ENCODE results near the gene HYAL1. TPM values are rescaled to one million over a fixed set of nuclear protein-coding genes. Genes with fewer than 3 reads are reported as not detected.

Gene HYAL1
- total RNA-seq, 1 donor, result 2.6 TPM

GRCh38 chr3:50322115-50322385 lies 18.7 kb upstream of the HYAL1 start:
- no peak for DNase-seq (ENCODE audit: low read depth)
- no peak for TF ChIP-seq CTCF (IDR thresholded peaks at IDR 0.05; ENCODE audit: insufficient read depth, low read depth, low read length)

GRCh38 chr3:50321336-50322114 lies 18.2 kb upstream of the HYAL1 start:
- TF ChIP-seq CTCF (IDR thresholded peaks at IDR 0.05; ENCODE audit: insufficient read depth, low read depth, low read length), result peak; percentile 46
- peak; percentile 88 for DNase-seq (ENCODE audit: low read depth)
- H3K4me3 ChIP-seq (ENCODE audit: low read depth, low read length), result peak overlapping the region; percentile 68

More at GRCh38 chr3:50322115-50322385, 18.7 kb upstream of the HYAL1 start:
- H3K4me3 ChIP-seq (ENCODE audit: low read depth, low read length), result peak overlapping the region; percentile 68

- TF ChIP-seq CTCF (IDR thresholded peaks at IDR 0.05; ENCODE audit: insufficient read depth, low read depth, low read length), result no peak
- DNase-seq (ENCODE audit: low read depth), result peak; percentile 68
- H3K4me3 ChIP-seq (ENCODE audit: low read depth, low read length), result peak overlapping the region; percentile 68
Observed at GRCh38 chr3:50320853-50321335, 17.5 kb upstream of the HYAL1 start.

- DNase-seq (ENCODE audit: low read depth), result no peak
- no peak for TF ChIP-seq CTCF (IDR thresholded peaks at IDR 0.05; ENCODE audit: insufficient read depth, low read depth, low read length)
- H3K4me3 ChIP-seq (ENCODE audit: low read depth, low read length), result peak overlapping the region; percentile 68
Observed at GRCh38 chr3:50319894-50320625, 16.7 kb upstream of the HYAL1 start.

DNA sequence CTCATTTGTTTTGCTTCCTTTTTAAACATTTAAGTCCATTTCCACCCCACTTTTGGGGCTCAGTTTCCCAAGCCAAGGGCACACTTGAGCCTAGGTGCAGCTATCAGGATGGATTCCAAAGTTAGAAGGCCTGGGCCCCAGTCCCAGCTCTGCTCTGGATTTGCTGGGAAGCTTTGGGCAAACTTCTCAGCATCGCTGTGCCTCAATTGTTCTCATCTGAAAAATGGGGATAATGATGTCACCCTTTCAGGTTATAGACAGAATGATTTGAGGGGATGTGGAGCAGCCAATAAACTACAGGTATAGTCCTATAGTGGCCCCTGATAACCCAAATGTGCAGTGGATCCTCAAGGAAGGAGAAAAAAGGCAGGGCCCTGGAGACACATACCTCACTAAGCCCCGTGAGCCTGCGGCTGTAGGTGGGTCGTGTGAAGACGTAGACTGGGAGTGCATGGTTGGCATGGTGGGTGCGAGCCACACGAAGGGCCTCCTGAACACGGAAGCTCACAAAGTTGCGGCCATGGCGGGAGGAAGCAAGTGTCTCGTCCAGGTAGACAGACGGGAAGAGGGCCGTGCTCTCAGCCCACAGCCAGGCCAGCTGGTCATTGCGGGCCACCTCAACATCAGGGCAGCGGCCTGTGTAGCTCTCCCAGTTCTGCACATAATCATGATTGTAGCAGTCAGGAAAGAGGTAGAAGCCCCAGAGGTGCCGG lies 16.0 kb upstream of the HYAL1 start:
- no peak for TF ChIP-seq CTCF (IDR thresholded peaks at IDR 0.05; ENCODE audit: insufficient read depth, low read depth, low read length)
- no peak overlapping the region for H3K4me3 ChIP-seq (ENCODE audit: low read depth, low read length)
- no peak for DNase-seq (ENCODE audit: low read depth)

- H3K4me3 ChIP-seq (ENCODE audit: low read depth, low read length), result no peak overlapping the region
- no peak for TF ChIP-seq CTCF (IDR thresholded peaks at IDR 0.05; ENCODE audit: insufficient read depth, low read depth, low read length)
- DNase-seq (ENCODE audit: low read depth), result no peak
Observed at GRCh38 chr3:50318615-50319014, 15.2 kb upstream of the HYAL1 start.
